ENCODE measurements around the gene CAPNS2. TPM values are rescaled to one million over a fixed set of nuclear protein-coding genes. Genes with fewer than 3 reads are reported as not detected.
A peak's percentile ranks its signal among the peaks of the same experiment; 100 is the strongest.

The CAPNS2 gene
- total RNA-seq, 2 experiments from 2014 or later: not detected

- no peaks in the 10 kb centered on the region for H3K4me1 ChIP-seq (ENCODE audit: insufficient read depth, low read length)
- Mint-ChIP-seq H3K27ac (no peak overlapping the region), H3K4me1 (ENCODE audit: low read depth) (no peaks in the 10 kb centered on the region), H3K4me3 (no peak overlapping the region), H3K36me3 (ENCODE audit: low read depth) (no peaks in the 10 kb centered on the region), H3K27me3 (no peaks in the 10 kb centered on the region), H3K9me3 (no peaks in the 10 kb centered on the region)
- no peak for ATAC-seq (ENCODE audit: poor library complexity)
- intact Hi-C loops (cut with DNase I, micrococcal nuclease): no loop called here
- H3K9me3 ChIP-seq (ENCODE audit: control insufficient read depth in 1 of 2, insufficient read depth in 1 of 2, low read length in 2 of 2): no peaks in the 10 kb centered on the region
- no peaks in the 10 kb centered on the region for H3K36me3 ChIP-seq (ENCODE audit: insufficient read depth, low read length)
- DNase-seq: no peak
- CTCF ChIA-PET: no interaction called here
- POLR2A ChIA-PET: no interaction called here
- TF ChIP-seq CTCF (IDR thresholded peaks at IDR 0.05): no peak
- no peak overlapping the region for H3K27ac ChIP-seq (ENCODE audit: low read depth in 1 of 2, low read length in 2 of 2)
- H3K27me3 ChIP-seq (ENCODE audit: control insufficient read depth in 1 of 2, insufficient read depth in 2 of 2, low read length in 2 of 2): no peaks in the 10 kb centered on the region
- no peak overlapping the region for H3K4me3 ChIP-seq (ENCODE audit: low read length)
These were observed 9.9 kb downstream of the CAPNS2 start for GRCh38 chr16:55576384-55576783.

GRCh38 chr16:55577887-55578286 lies 11.4 kb downstream of the CAPNS2 start:
- TF ChIP-seq CTCF (IDR thresholded peaks at IDR 0.05): no peak
- Histone ChIP-seq H3K4me1 (ENCODE audit: insufficient read depth, low read length) (no peaks in the 10 kb centered on the region), H3K27me3 (ENCODE audit: control insufficient read depth in 1 of 2, insufficient read depth in 2 of 2, low read length in 2 of 2) (no peaks in the 10 kb centered on the region), H3K36me3 (ENCODE audit: insufficient read depth, low read length) (no peaks in the 10 kb centered on the region), H3K9me3 (ENCODE audit: control insufficient read depth in 1 of 2, insufficient read depth in 1 of 2, low read length in 2 of 2) (no peaks in the 10 kb centered on the region), H3K4me3 (ENCODE audit: low read length) (no peak overlapping the region), H3K27ac (ENCODE audit: low read depth in 1 of 2, low read length in 2 of 2) (no peak overlapping the region)
- no peaks in the 10 kb centered on the region for H3K4me1 Mint-ChIP-seq (ENCODE audit: low read depth)
- H3K36me3 Mint-ChIP-seq (ENCODE audit: low read depth): no peaks in the 10 kb centered on the region
- DNase-seq: peak in 3 of 14 experiments; percentile 2 to 10 (median 6)
- H3K27me3 Mint-ChIP-seq: no peaks in the 10 kb centered on the region
- POLR2A ChIA-PET: no interaction called here
- H3K4me3 Mint-ChIP-seq: no peak overlapping the region
- no peak for ATAC-seq (ENCODE audit: poor library complexity)
- intact Hi-C loops (cut with DNase I, micrococcal nuclease): no loop called here
- no peak overlapping the region for H3K27ac Mint-ChIP-seq
- CTCF ChIA-PET: no interaction called here
- H3K9me3 Mint-ChIP-seq: no peaks in the 10 kb centered on the region

DNA sequence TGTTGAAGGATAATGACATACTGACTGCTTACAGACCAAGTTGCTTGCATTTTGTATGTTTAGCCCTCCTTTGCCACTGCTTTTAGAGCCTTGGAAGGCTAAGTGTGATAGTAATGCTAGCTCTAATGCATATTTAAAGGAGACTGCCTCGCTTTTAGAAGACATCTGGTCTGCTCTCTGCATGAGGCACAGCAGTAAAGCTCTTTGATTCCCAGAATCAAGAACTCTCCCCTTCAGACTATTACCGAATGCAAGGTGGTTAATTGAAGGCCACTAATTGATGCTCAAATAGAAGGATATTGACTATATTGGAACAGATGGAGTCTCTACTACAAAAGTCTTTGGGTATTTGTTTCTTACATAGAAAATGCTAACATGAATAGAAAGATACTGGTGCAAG lies 19.1 kb downstream of the CAPNS2 start:
- no peak for DNase-seq
- Histone ChIP-seq H3K27me3 (ENCODE audit: control insufficient read depth in 1 of 2, insufficient read depth in 2 of 2, low read length in 2 of 2) (no peaks in the 10 kb centered on the region), H3K4me3 (ENCODE audit: low read length) (no peak overlapping the region), H3K4me1 (ENCODE audit: insufficient read depth, low read length) (no peaks in the 10 kb centered on the region), H3K36me3 (ENCODE audit: insufficient read depth, low read length) (no peaks in the 10 kb centered on the region), H3K27ac (ENCODE audit: low read depth in 1 of 2, low read length in 2 of 2) (no peak overlapping the region), H3K9me3 (ENCODE audit: control insufficient read depth in 1 of 2, insufficient read depth in 1 of 2, low read length in 2 of 2) (no peaks in the 10 kb centered on the region)
- H3K36me3 Mint-ChIP-seq (ENCODE audit: low read depth): no peaks in the 10 kb centered on the region
- intact Hi-C loops (cut with DNase I, micrococcal nuclease): no loop called here
- H3K27ac Mint-ChIP-seq: no peak overlapping the region
- H3K4me1 Mint-ChIP-seq (ENCODE audit: low read depth): no peaks in the 10 kb centered on the region
- no peak for ATAC-seq (ENCODE audit: poor library complexity)
- POLR2A ChIA-PET: no interaction called here
- no peak overlapping the region for H3K4me3 Mint-ChIP-seq
- peaks cover 9% of the 10 kb centered on the region for H3K27me3 Mint-ChIP-seq
- H3K9me3 Mint-ChIP-seq: no peaks in the 10 kb centered on the region
- CTCF ChIA-PET: interaction anchor here (1.2 kb wide), 1 partner anchor 10 kb away, joined by 3 read pairs; no protein-coding TSS in a partner anchor
- TF ChIP-seq CTCF (IDR thresholded peaks at IDR 0.05): no peak
